Effector memory CD8-positive, alpha-beta T cell (primary cell): ENCODE results near the gene NUTF2.
"Not testable (repeated sequence)": the region's sequence is repeated elsewhere in the genome, so short reads cannot be mapped to it uniquely, and the experiment has no call there.

ENCODE experiments used
- ATAC-seq: fragments of 150-1000 bp; cut with Tn5 transposase; replicated peaks from 2 replicates; pipeline ENCODE4 v1.10.0; 2021; ENCODE audit warnings: mild to moderate bottlenecking, moderate library complexity
- DNase-seq, 3 experiments: peaks; one replicate each; pipeline ENCODE4 v3.0.0; 2021
- H3K27ac Mint-ChIP-seq, 2 donors: one replicate each; pipeline ENCODE4 v1.8.0; 2022; ENCODE audit warnings: mild to moderate bottlenecking in 2 of 2, mixed read lengths in 2 of 2, moderate library complexity in 2 of 2
- H3K27me3 Mint-ChIP-seq, 2 donors: one replicate each; pipeline ENCODE4 v1.8.0; 2022; ENCODE audit warnings: mixed read lengths in 2 of 2
- H3K36me3 Mint-ChIP-seq: one replicate; pipeline ENCODE4 v1.8.0; 2022; ENCODE audit warnings: mild to moderate bottlenecking, moderate library complexity, mixed read lengths; ENCODE audit not compliant: insufficient read depth
- H3K4me1 Mint-ChIP-seq, 2 donors: one replicate each; pipeline ENCODE4 v1.8.0; 2022; ENCODE audit warnings: low read depth in 2 of 2, mixed read lengths in 2 of 2
- H3K4me3 Mint-ChIP-seq, 2 donors: one replicate each; pipeline ENCODE4 v1.8.0; 2022; ENCODE audit warnings: mild to moderate bottlenecking in 2 of 2, mixed read lengths in 2 of 2, moderate library complexity in 2 of 2
- H3K9me3 Mint-ChIP-seq, 2 donors: one replicate each; pipeline ENCODE4 v1.8.0; 2022; ENCODE audit warnings: mixed read lengths in 2 of 2

NUTF2 gene

GRCh38 chr16:67888331-67888730, 41.6 kb downstream of the NUTF2 start:
- H3K36me3 Mint-ChIP-seq = peaks cover 18% of the 10 kb centered on the region
- no peak overlapping the region for H3K27ac Mint-ChIP-seq
- peaks cover 5 to 7% of the 10 kb centered on the region in 2 donors for H3K4me1 Mint-ChIP-seq
- H3K9me3 Mint-ChIP-seq = no peaks in the 10 kb centered on the region
- H3K4me3 Mint-ChIP-seq = no peak overlapping the region
- ATAC-seq (no peak), DNase-seq (no peak)
- no peaks in the 10 kb centered on the region for H3K27me3 Mint-ChIP-seq

GRCh38 chr16:67892375-67892774, 45.6 kb downstream of the NUTF2 start:
- peak overlapping the region; percentile 94 to 95 for H3K4me3 Mint-ChIP-seq
- DNase-seq (no peak), ATAC-seq (no peak)
- no peaks in the 10 kb centered on the region for H3K9me3 Mint-ChIP-seq
- peaks cover 18 to 22% of the 10 kb centered on the region in 2 donors for H3K4me1 Mint-ChIP-seq
- H3K36me3 Mint-ChIP-seq = peaks cover 8% of the 10 kb centered on the region
- peak overlapping the region; percentile 95 to 97 for H3K27ac Mint-ChIP-seq
- H3K27me3 Mint-ChIP-seq = no peaks in the 10 kb centered on the region

DNA sequence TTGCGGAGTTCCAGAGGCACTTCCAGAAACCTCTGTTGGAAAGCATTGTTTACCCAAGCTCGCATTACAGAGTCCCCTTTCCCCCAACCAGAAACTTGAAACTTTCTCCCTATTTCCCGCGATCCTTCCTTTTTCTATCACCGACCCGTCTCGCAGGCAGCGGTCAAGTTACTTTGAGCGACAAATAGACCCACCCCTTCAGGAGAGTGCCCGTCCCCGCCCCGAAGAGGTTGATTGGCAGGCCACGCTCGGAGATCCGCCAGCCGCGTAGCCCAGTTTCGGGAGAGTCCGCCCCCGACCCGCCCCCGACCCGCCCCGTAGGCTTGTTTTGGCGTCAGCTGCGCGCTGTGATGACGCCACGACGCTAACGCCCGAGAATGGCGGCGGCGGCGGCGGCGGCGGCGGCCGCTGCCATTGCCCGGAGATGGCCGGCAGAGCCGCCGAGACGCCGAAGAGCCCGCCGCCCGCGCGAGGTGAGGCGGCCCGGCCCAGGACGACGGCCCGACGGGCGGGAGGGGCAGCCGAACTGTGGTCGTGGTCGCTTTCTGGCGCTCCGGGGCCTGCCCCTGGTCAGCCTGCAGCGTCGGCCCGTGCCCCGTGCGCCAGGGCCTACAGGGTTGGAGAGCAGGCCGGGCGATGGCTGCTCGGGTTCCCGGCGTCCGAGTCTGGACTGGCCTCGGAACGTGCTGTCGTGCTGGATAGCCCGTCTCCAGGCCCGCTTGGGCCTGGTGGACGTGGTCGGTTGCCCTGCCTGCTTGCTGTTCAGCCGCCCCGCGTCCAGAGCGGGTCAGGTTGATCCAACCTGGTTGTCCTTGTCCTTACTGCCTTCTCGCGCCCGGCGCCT, 46.4 kb downstream of the NUTF2 start, which contains the start of gene PSKH1:
Gene PSKH1 (plus strand): TSS at position 356 of the 844 bp plus-strand sequence. CDS start 15,496 bp downstream, outside the sequence.
- peak within 1 kb of the TSS; percentile 94 to 95 for H3K4me3 Mint-ChIP-seq
- H3K9me3 Mint-ChIP-seq = no peaks in the 10 kb centered on the region
- peak; percentile 82 to 87 (median 87) for DNase-seq
- peak within 1 kb of the TSS; percentile 95 to 97 for H3K27ac Mint-ChIP-seq
- H3K36me3 Mint-ChIP-seq = peaks cover 8% of the 10 kb centered on the region
- peaks cover 18 to 22% of the 10 kb centered on the region in 2 donors for H3K4me1 Mint-ChIP-seq
- H3K27me3 Mint-ChIP-seq = no peaks in the 10 kb centered on the region
- peak; percentile 98 for ATAC-seq

- Mint-ChIP-seq H3K4me1 (peaks cover 18 to 22% of the 10 kb centered on the region in 2 donors), H3K27me3 (no peaks in the 10 kb centered on the region), H3K9me3 (no peaks in the 10 kb centered on the region), H3K4me3 (peak overlapping the region; percentile 94 to 95), H3K36me3 (peaks cover 8% of the 10 kb centered on the region), H3K27ac (peak overlapping the region; percentile 95 to 97)
- DNase-seq (no peak), ATAC-seq (no peak)
Observed at GRCh38 chr16:67893743-67894399, 47.1 kb downstream of the NUTF2 start.

DNA sequence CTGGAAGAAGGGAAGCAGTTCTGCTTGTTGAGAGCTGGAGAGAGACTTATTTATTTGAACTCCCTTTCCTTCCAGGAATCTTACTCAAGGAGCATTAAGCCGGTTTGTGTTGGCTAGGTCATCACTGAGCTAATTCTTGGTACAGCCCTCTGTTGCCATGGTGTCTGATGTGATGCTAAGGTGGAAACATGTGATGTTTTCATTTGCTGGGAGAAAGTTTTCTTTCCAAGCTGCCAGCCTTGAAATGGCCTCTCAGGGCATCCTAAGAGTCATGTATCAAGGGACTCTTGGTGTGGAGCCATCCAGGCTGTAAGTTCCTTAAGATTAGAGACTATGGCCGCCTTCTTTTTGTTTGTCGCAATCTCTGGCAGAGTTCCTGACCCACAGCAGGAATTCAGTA, 50.5 kb downstream of the NUTF2 start:
- H3K9me3 Mint-ChIP-seq = no peaks in the 10 kb centered on the region
- peaks cover 8% of the 10 kb centered on the region for H3K36me3 Mint-ChIP-seq
- no peak overlapping the region for H3K4me3 Mint-ChIP-seq
- DNase-seq (no peak), ATAC-seq (no peak)
- H3K27ac Mint-ChIP-seq = peak overlapping the region in 1 of 2 donors; percentile 51
- H3K27me3 Mint-ChIP-seq = no peaks in the 10 kb centered on the region
- peaks cover 25 to 36% of the 10 kb centered on the region in 2 donors for H3K4me1 Mint-ChIP-seq

GRCh38 chr16:67901734-67902133, 55.0 kb downstream of the NUTF2 start:
- peak overlapping the region in 1 of 2 donors; percentile 25 for H3K27ac Mint-ChIP-seq
- H3K4me1 Mint-ChIP-seq = peaks cover 18 to 24% of the 10 kb centered on the region in 2 donors
- DNase-seq = no peak
- H3K4me3 Mint-ChIP-seq = no peak overlapping the region
- ATAC-seq = no peak
- peaks cover 19% of the 10 kb centered on the region for H3K36me3 Mint-ChIP-seq
- H3K9me3 Mint-ChIP-seq = no peaks in the 10 kb centered on the region
- H3K27me3 Mint-ChIP-seq = no peaks in the 10 kb centered on the region

GRCh38 chr16:67902831-67903230, 56.1 kb downstream of the NUTF2 start:
- DNase-seq (no peak), ATAC-seq (no peak)
- Mint-ChIP-seq H3K4me3 (no peak overlapping the region), H3K27me3 (no peaks in the 10 kb centered on the region), H3K4me1 (peaks cover 14 to 24% of the 10 kb centered on the region in 2 donors), H3K27ac (no peak overlapping the region), H3K9me3 (no peaks in the 10 kb centered on the region), H3K36me3 (peaks cover 19% of the 10 kb centered on the region)

DNA sequence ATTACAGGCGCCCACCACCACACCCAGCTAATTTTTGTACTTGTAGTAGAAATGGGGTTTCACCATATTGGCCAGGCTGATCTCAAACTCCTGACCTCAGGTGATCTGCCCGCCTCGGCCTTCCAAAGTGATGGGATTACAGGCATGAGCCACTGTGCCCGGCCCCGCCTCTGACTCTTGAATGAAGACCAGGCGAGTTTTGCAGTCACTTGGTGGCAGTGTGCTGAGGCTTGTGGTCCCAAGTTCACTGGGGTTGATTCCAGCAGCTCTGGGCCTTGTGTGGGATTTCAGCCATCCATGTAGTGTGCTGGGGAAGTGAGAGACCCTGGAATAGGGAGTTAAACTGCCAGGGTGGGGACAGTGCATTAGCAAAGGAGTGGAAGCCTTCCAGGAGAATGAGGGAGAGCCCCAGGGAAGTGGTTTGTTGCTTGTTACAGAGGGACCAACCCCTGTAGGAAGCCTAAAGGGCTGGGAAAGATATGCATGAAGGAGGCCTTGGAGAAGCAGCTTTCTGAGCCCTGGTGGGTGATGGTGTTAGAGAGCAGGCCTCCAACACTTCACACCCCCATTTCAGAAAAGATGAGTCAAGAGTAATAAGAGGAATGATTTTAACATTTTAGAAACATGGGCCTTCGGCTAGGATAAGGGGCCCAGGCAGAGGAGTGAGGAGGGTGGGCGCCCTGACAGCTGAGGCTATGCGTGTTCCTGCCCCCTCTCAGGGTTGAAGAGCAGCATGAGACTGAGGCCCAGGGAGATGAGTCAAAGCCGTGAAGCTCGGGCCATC, 60.9 kb downstream of the NUTF2 start:
- H3K27ac Mint-ChIP-seq = peak overlapping the region; percentile 73 to 82
- peaks cover 30% of the 10 kb centered on the region for H3K36me3 Mint-ChIP-seq
- no peaks in the 10 kb centered on the region for H3K9me3 Mint-ChIP-seq
- ATAC-seq (no peak), DNase-seq (no peak)
- no peaks in the 10 kb centered on the region for H3K27me3 Mint-ChIP-seq
- peaks cover 9 to 12% of the 10 kb centered on the region in 2 donors for H3K4me1 Mint-ChIP-seq
- H3K4me3 Mint-ChIP-seq = no peak overlapping the region

DNA sequence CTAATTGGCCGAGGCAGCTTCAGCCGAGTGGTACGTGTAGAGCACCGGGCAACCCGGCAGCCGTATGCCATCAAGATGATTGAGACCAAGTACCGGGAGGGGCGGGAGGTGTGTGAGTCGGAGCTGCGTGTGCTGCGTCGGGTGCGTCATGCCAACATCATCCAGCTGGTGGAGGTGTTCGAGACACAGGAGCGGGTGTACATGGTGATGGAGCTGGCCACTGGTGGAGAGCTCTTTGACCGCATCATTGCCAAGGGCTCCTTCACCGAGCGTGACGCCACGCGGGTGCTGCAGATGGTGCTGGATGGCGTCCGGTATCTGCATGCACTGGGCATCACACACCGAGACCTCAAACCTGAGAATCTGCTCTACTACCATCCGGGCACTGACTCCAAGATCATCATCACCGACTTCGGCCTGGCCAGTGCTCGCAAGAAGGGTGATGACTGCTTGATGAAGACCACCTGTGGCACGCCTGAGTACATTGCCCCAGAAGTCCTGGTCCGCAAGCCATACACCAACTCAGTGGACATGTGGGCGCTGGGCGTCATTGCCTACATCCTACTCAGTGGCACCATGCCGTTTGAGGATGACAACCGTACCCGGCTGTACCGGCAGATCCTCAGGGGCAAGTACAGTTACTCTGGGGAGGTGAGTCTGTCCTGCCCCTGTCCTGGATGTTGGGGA, 62.5 kb downstream of the NUTF2 start:
- Mint-ChIP-seq H3K9me3 (no peaks in the 10 kb centered on the region), H3K27me3 (no peaks in the 10 kb centered on the region), H3K36me3 (peaks cover 19% of the 10 kb centered on the region), H3K27ac (peak overlapping the region in 1 of 2 donors; percentile 41), H3K4me3 (no peak overlapping the region), H3K4me1 (peaks cover 4 to 12% of the 10 kb centered on the region in 2 donors)
- ATAC-seq = no peak
- DNase-seq = no peak

DNA sequence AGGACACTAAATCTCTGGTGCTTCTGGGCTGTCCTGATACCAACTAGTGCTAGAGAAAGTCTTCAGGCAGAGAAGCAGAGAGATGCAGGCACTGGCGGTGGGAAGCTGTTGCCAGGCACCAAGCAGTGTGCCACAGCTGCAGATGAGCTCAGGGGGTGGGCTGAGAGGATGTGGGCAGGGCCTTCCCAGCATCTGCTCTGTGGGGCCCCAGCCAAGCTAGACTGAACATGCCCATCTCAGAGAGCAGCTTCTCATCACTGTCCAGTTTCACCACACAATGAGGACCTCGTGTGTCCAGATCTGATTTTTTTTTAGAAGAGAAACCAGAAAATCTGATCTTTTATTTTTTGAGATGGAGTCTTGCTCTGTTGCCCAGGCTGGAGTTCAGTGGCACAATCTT, 63.4 kb downstream of the NUTF2 start:
- Mint-ChIP-seq H3K9me3 (no peaks in the 10 kb centered on the region), H3K4me3 (no peak overlapping the region), H3K36me3 (peaks cover 15% of the 10 kb centered on the region), H3K27ac (peak overlapping the region in 1 of 2 donors; percentile 41), H3K27me3 (no peaks in the 10 kb centered on the region), H3K4me1 (peaks cover 7 to 15% of the 10 kb centered on the region in 2 donors)
- DNase-seq (no peak), ATAC-seq (no peak)

GRCh38 chr16:67914758-67915495, 68.2 kb downstream of the NUTF2 start:
- H3K36me3 Mint-ChIP-seq = peaks cover 12% of the 10 kb centered on the region
- no peak overlapping the region for H3K4me3 Mint-ChIP-seq
- peaks cover 25 to 26% of the 10 kb centered on the region in 2 donors for H3K4me1 Mint-ChIP-seq
- H3K9me3 Mint-ChIP-seq = no peaks in the 10 kb centered on the region
- H3K27ac Mint-ChIP-seq = no peak overlapping the region
- DNase-seq (no peak), ATAC-seq (no peak)
- H3K27me3 Mint-ChIP-seq = no peaks in the 10 kb centered on the region

GRCh38 chr16:67915496-67915769, 68.7 kb downstream of the NUTF2 start:
- not testable (repeated sequence) for H3K9me3 Mint-ChIP-seq, H3K4me3 Mint-ChIP-seq, H3K27ac Mint-ChIP-seq, ATAC-seq, H3K27me3 Mint-ChIP-seq, DNase-seq, H3K36me3 Mint-ChIP-seq
- H3K4me1 Mint-ChIP-seq = peaks cover 25 to 26% of the 10 kb centered on the region in 2 donors
